HEK293 (cell line): ENCODE results near the gene R3HDM2.

Experiments
- BCL11A ChIP-seq: fragments of 450-650 bp; formaldehyde crosslinking; IDR thresholded peaks from 2 replicates; pipeline ENCODE4 v1.5.1; 2016; ENCODE audit warnings: low read depth, missing biosample characterization, missing genetic modification characterization
- EGR2 ChIP-seq: fragments of 450-650 bp; formaldehyde crosslinking; IDR thresholded peaks from 2 replicates; pipeline ENCODE4 v1.5.1; 2016; ENCODE audit warnings: low read depth, missing biosample characterization, missing genetic modification characterization
- HOXC10 ChIP-seq: sonication (generic); formaldehyde crosslinking; IDR thresholded peaks from 2 replicates; pipeline ENCODE4 v1.8.1; 2023; ENCODE audit warnings: mild to moderate bottlenecking, missing genetic modification reagents
- IKZF3 ChIP-seq: fragments of 450-650 bp; IDR thresholded peaks from 2 replicates; pipeline ENCODE4 v1.5.0; 2018; ENCODE audit warnings: missing biosample characterization, mild to moderate bottlenecking, missing genetic modification characterization, moderate library complexity
- KLF8 ChIP-seq: fragments of 450-650 bp; formaldehyde crosslinking; IDR thresholded peaks from 2 replicates; pipeline ENCODE4 v1.5.1; 2016; ENCODE audit warnings: missing biosample characterization, missing genetic modification characterization
- PRDM2 ChIP-seq: fragments of 450-650 bp; formaldehyde crosslinking; IDR thresholded peaks from 2 replicates; pipeline ENCODE4 v1.5.1; 2016; ENCODE audit warnings: missing biosample characterization, missing genetic modification characterization, borderline replicate concordance
- SALL2 ChIP-seq: fragments of 450-650 bp; formaldehyde crosslinking; IDR thresholded peaks from 2 replicates; pipeline ENCODE4 v1.5.0; 2017; ENCODE audit warnings: missing biosample characterization, mild to moderate bottlenecking, missing genetic modification characterization, borderline replicate concordance
- TSHZ1 ChIP-seq: fragments of 450-650 bp; formaldehyde crosslinking; IDR thresholded peaks from 2 replicates; pipeline ENCODE4 v1.5.1; 2016; ENCODE audit warnings: missing biosample characterization, missing genetic modification characterization, borderline replicate concordance
- ZBTB44 ChIP-seq: fragments of 450-650 bp; IDR thresholded peaks from 2 replicates; pipeline ENCODE4 v1.5.1; 2018; ENCODE audit warnings: missing biosample characterization, mild to moderate bottlenecking, missing genetic modification characterization
- ZBTB6 ChIP-seq: fragments of 450-650 bp; formaldehyde crosslinking; IDR thresholded peaks from 2 replicates; pipeline ENCODE4 v1.5.1; 2017; ENCODE audit warnings: missing biosample characterization, missing genetic modification characterization
- ZEB2 ChIP-seq: fragments of 450-650 bp; formaldehyde crosslinking; IDR thresholded peaks from 2 replicates; pipeline ENCODE4 v1.5.1; 2016; ENCODE audit warnings: missing biosample characterization, missing genetic modification characterization
- ZNF114 ChIP-seq: fragments of 450-650 bp; formaldehyde crosslinking; IDR thresholded peaks from 2 replicates; pipeline ENCODE4 v1.5.0; 2017; ENCODE audit warnings: missing biosample characterization, missing genetic modification characterization
- ZNF292 ChIP-seq: fragments of 450-650 bp; formaldehyde crosslinking; IDR thresholded peaks from 2 replicates; pipeline ENCODE4 v1.5.1; 2016; ENCODE audit warnings: low read depth, missing biosample characterization, missing genetic modification characterization, borderline replicate concordance
- ZNF341 ChIP-seq: fragments of 450-650 bp; formaldehyde crosslinking; IDR thresholded peaks from 2 replicates; pipeline ENCODE4; 2016; ENCODE audit warnings: low read depth, missing biosample characterization, missing genetic modification characterization
- ZNF426 ChIP-seq: fragments of 450-650 bp; formaldehyde crosslinking; IDR thresholded peaks from 2 replicates; pipeline ENCODE4 v1.5.1; 2017; ENCODE audit warnings: missing biosample characterization, missing genetic modification characterization, mild to moderate bottlenecking, inconsistent platforms, moderate library complexity
- ZNF530 ChIP-seq: fragments of 450-650 bp; formaldehyde crosslinking; IDR thresholded peaks from 2 replicates; pipeline ENCODE4 v1.5.1; 2016; ENCODE audit warnings: low read depth, missing biosample characterization, missing genetic modification characterization
- ZNF707 ChIP-seq: fragments of 450-650 bp; formaldehyde crosslinking; IDR thresholded peaks from 2 replicates; pipeline ENCODE4 v1.5.1; 2016; ENCODE audit warnings: missing biosample characterization, missing genetic modification characterization
- TF ChIP-seq, protein P1 (sequence below): fragments of 450-650 bp; formaldehyde crosslinking; IDR thresholded peaks from 2 replicates; pipeline ENCODE4 v1.5.1; 2016; ENCODE audit warnings: missing biosample characterization, missing genetic modification characterization
- TF ChIP-seq, protein P2 (sequence below): fragments of 450-650 bp; formaldehyde crosslinking; optimal IDR thresholded peaks from 2 replicates; pipeline ENCODE3; 2016; ENCODE audit warnings: missing biosample characterization, mild to moderate bottlenecking, missing genetic modification characterization
- TF ChIP-seq, protein P3 (sequence below): fragments of 450-650 bp; formaldehyde crosslinking; IDR thresholded peaks from 2 replicates; pipeline ENCODE4 v1.5.1; 2017; ENCODE audit warnings: missing biosample characterization, missing genetic modification characterization

The R3HDM2 gene

DNA sequence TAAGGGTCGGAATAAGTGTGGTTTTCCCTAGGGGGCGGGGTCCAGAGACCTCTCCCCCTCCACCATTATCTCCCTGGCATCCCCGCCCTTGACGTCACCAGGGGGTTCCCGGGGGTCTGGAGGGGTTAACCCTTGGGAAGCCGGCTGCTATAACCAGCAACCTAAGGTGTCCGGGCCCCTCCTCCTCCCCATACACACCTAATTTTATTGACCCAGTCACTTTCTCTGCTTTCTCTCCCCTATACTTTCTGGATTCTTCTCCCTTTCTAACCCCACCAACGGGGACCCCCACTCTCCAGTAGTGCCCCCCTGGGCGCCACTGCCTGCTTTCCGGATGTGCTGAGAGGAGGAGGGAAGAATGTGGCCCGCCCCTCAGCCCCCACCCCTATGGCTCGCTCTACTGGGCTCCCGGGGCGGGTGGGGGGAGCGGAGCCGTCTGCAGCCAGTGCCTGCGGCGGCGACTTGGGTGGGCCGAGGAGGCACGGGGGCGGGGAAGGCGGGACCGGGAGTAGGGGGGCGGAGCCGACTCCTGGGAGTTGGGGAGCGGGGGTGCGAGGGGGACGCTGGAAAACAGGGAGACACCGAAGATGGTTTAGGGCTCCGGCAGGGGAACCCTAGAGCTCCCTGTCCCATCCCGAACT lies 30.6 kb upstream of the R3HDM2 start (continued):
- no peak for TF ChIP-seq PRDM2
- TF ChIP-seq KLF8 (tag by site-specific recombination): peak; percentile 75; the same call in 1 of the 2 replicates
- no peak for TF ChIP-seq ZNF114 (tag by site-specific recombination)
- no peak for TF ChIP-seq ZNF530 (tag by site-specific recombination)
- TF ChIP-seq HOXC10: no peak
- TF ChIP-seq SALL2 (tag by site-specific recombination): no peak
- no peak for TF ChIP-seq ZNF292 (tag by site-specific recombination)
- no peak for TF ChIP-seq ZNF707 (tag by site-specific recombination)
- 0 out of 2 replicates have a peak, but pooled peaks have one; percentile 9 for TF ChIP-seq ZNF341 (tag by site-specific recombination)
- TF ChIP-seq EGR2 (tag by site-specific recombination): peak; percentile 69; the same call in 1 of the 2 replicates
- peak; percentile 90 for TF ChIP-seq ZEB2 (tag by site-specific recombination)
- TF ChIP-seq, protein P1, sequence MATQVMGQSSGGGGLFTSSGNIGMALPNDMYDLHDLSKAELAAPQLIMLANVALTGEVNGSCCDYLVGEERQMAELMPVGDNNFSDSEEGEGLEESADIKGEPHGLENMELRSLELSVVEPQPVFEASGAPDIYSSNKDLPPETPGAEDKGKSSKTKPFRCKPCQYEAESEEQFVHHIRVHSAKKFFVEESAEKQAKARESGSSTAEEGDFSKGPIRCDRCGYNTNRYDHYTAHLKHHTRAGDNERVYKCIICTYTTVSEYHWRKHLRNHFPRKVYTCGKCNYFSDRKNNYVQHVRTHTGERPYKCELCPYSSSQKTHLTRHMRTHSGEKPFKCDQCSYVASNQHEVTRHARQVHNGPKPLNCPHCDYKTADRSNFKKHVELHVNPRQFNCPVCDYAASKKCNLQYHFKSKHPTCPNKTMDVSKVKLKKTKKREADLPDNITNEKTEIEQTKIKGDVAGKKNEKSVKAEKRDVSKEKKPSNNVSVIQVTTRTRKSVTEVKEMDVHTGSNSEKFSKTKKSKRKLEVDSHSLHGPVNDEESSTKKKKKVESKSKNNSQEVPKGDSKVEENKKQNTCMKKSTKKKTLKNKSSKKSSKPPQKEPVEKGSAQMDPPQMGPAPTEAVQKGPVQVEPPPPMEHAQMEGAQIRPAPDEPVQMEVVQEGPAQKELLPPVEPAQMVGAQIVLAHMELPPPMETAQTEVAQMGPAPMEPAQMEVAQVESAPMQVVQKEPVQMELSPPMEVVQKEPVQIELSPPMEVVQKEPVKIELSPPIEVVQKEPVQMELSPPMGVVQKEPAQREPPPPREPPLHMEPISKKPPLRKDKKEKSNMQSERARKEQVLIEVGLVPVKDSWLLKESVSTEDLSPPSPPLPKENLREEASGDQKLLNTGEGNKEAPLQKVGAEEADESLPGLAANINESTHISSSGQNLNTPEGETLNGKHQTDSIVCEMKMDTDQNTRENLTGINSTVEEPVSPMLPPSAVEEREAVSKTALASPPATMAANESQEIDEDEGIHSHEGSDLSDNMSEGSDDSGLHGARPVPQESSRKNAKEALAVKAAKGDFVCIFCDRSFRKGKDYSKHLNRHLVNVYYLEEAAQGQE: no peak
- no peak for TF ChIP-seq ZBTB44 (tag by site-specific recombination)
- TF ChIP-seq, protein P2, sequence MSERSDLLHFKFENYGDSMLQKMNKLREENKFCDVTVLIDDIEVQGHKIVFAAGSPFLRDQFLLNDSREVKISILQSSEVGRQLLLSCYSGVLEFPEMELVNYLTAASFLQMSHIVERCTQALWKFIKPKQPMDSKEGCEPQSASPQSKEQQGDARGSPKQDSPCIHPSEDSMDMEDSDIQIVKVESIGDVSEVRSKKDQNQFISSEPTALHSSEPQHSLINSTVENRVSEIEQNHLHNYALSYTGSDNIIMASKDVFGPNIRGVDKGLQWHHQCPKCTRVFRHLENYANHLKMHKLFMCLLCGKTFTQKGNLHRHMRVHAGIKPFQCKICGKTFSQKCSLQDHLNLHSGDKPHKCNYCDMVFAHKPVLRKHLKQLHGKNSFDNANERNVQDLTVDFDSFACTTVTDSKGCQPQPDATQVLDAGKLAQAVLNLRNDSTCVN (tag by site-specific recombination): peak; percentile 23
- TF ChIP-seq TSHZ1: no peak
- TF ChIP-seq, protein P3, sequence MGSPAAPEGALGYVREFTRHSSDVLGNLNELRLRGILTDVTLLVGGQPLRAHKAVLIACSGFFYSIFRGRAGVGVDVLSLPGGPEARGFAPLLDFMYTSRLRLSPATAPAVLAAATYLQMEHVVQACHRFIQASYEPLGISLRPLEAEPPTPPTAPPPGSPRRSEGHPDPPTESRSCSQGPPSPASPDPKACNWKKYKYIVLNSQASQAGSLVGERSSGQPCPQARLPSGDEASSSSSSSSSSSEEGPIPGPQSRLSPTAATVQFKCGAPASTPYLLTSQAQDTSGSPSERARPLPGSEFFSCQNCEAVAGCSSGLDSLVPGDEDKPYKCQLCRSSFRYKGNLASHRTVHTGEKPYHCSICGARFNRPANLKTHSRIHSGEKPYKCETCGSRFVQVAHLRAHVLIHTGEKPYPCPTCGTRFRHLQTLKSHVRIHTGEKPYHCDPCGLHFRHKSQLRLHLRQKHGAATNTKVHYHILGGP (tag by site-specific recombination): no peak
- TF ChIP-seq BCL11A (tag by site-specific recombination): peak; percentile 55
- TF ChIP-seq ZBTB6 (tag by site-specific recombination): no peak
- TF ChIP-seq IKZF3: peak; percentile 69; the same call in 1 of the 2 replicates
- TF ChIP-seq ZNF426 (tag by site-specific recombination): no peak
